SK-N-SH (cell line): ENCODE measurements around the gene SLC25A41. TPM values are rescaled to one million over a fixed set of nuclear protein-coding genes. Genes with fewer than 3 reads are reported as not detected.

ENCODE experiments used
- CTCF ChIA-PET: fragments of 300-600, 350-600 bp; formaldehyde crosslinking; extraction: SDS; loops from one replicate; lab custom pipeline; 2021; lab: Yijun Ruan, JAX
- POLR2A ChIA-PET: fragments of 350-600 bp; sonication (Branson Sonifier 250); formaldehyde crosslinking; extraction: SDS; loops from one replicate; lab custom pipeline; 2020; ENCODE audit warnings: antibody characterized with exemption, inconsistent platforms; lab: Yijun Ruan, JAX
- DNase-seq: peaks from one replicate; pipeline ENCODE4 v3.0.0; 2012
- H2AFZ ChIP-seq: fragments of 200-600 bp; sonication (generic); 2 replicates; pipeline ENCODE4 v1.8.1; 2016; ENCODE audit warnings: antibody characterized with exemption, mild to moderate bottlenecking, low read depth
- H3F3A ChIP-seq: fragments of 200-600 bp; sonication (generic); replicated peaks from 2 replicates; pipeline ENCODE3; 2016; ENCODE audit warnings: antibody characterized with exemption, mild to moderate bottlenecking; ENCODE audit not compliant: insufficient read depth
- H3K27ac ChIP-seq, 2 experiments: fragments of 200-500 bp in 1 of 2; fragments of 200-600 bp in 1 of 2; sonication (Bioruptor generic) in 1 of 2; sonication (generic), shearing (Covaris generic) in 1 of 2; 2 replicates each; pipeline versions ENCODE4 v1.5.1 to v1.6.1; 2014 to 2016; ENCODE audit warnings: low read depth in 2 of 2, inconsistent platforms in 1 of 2, low read length in 1 of 2, mild to moderate bottlenecking in 1 of 2, mixed read lengths in 1 of 2
- H3K27me3 ChIP-seq: fragments of 200-600 bp; sonication (generic), shearing (Covaris generic); 2 replicates; pipeline ENCODE4 v1.6.1; 2016; ENCODE audit warnings: mixed run types; ENCODE audit not compliant: insufficient read depth
- H3K36me3 ChIP-seq, 2 experiments: fragments of 200-500 bp in 1 of 2; fragments of 200-600 bp in 1 of 2; sonication (Bioruptor generic) in 1 of 2; sonication (generic) in 1 of 2; replicated peaks in 1 of 2; 2 replicates each; pipeline versions ENCODE3 to v1.5.1; 2014 to 2016; ENCODE audit warnings: low read length in 1 of 2, mild to moderate bottlenecking in 1 of 2; ENCODE audit not compliant: insufficient read depth in 2 of 2, control insufficient read depth in 1 of 2
- H3K4me1 ChIP-seq, 2 experiments: fragments of 200-500 bp in 1 of 2; fragments of 200-600 bp in 1 of 2; sonication (Bioruptor generic) in 1 of 2; sonication (generic), shearing (Covaris generic) in 1 of 2; 2 replicates each; pipeline versions ENCODE4 v1.5.1 to v1.6.1; 2014 to 2016; ENCODE audit warnings: low read depth in 1 of 2, low read length in 1 of 2, mixed run types in 1 of 2; ENCODE audit not compliant: insufficient read depth in 2 of 2, control insufficient read depth in 1 of 2
- H3K4me2 ChIP-seq: fragments of 200-600 bp; sonication (generic), shearing (Covaris generic); 2 replicates; pipeline ENCODE4 v1.6.1; 2017; ENCODE audit warnings: mixed run types
- H3K4me3 ChIP-seq, 2 experiments: fragments of 200-500 bp in 1 of 2; fragments of 200-600 bp in 1 of 2; sonication (Bioruptor generic) in 1 of 2; sonication (generic), shearing (Covaris generic) in 1 of 2; 2 replicates each; pipeline versions ENCODE4 v1.5.1 to v1.8.1; 2014 to 2016; ENCODE audit warnings: low read depth in 2 of 2, inconsistent platforms in 1 of 2, low read length in 1 of 2, mild to moderate bottlenecking in 1 of 2, mixed read lengths in 1 of 2, moderate library complexity in 1 of 2
- H3K79me2 ChIP-seq: fragments of 200-600 bp; sonication (generic); 2 replicates; pipeline ENCODE4 v1.8.1; 2017; ENCODE audit warnings: mild to moderate bottlenecking; ENCODE audit not compliant: insufficient read depth
- H3K9ac ChIP-seq: fragments of 200-600 bp; sonication (generic); 2 replicates; pipeline ENCODE4 v1.6.1; 2017; ENCODE audit warnings: mixed run types
- H3K9me2 ChIP-seq: fragments of 200-600 bp; sonication (generic); 2 replicates; pipeline ENCODE4 v1.6.1; 2017; ENCODE audit warnings: mixed run types
- H3K9me3 ChIP-seq: fragments of 200-600 bp; sonication (generic); 2 replicates; pipeline ENCODE4 v1.6.1; 2017; ENCODE audit warnings: mixed run types, mild to moderate bottlenecking, moderate library complexity
- H4K20me1 ChIP-seq: fragments of 200-600 bp; sonication (generic); 2 replicates; pipeline ENCODE4 v1.6.1; 2017; ENCODE audit warnings: mild to moderate bottlenecking, mixed run types; ENCODE audit not compliant: insufficient read depth
- CHD2 ChIP-seq: fragments of 150-350 bp; IDR thresholded peaks from 2 replicates; pipeline ENCODE4 v1.6.1; 2018; ENCODE audit warnings: low read length; ENCODE audit not compliant: partially characterized antibody
- CTCF ChIP-seq: fragments of 200-600 bp; sonication (generic); IDR thresholded peaks from 2 replicates; pipeline ENCODE4 v1.6.1; 2017; ENCODE audit warnings: antibody characterized with exemption, mild to moderate bottlenecking, moderate library complexity
- ELF1 ChIP-seq: IDR thresholded peaks from 2 replicates; pipeline ENCODE4 v1.4.0; 2012
- EP300 ChIP-seq, 2 experiments: IDR thresholded peaks; 2 replicates each; pipeline versions ENCODE4 v1.4.0 to v1.6.1; 2012; ENCODE audit warnings: borderline replicate concordance in 1 of 2, low read depth in 1 of 2, low read length in 1 of 2
- FOSL2 ChIP-seq: IDR thresholded peaks from 2 replicates; pipeline ENCODE4 v1.4.0; 2012; ENCODE audit warnings: low read depth, mild to moderate bottlenecking, moderate library complexity, borderline replicate concordance
- FOXM1 ChIP-seq: IDR thresholded peaks from 2 replicates; pipeline ENCODE4 v1.4.0; 2012; ENCODE audit warnings: low read depth, mild to moderate bottlenecking
- IRF3 ChIP-seq: fragments of 150-350 bp; IDR thresholded peaks from 2 replicates; pipeline ENCODE4 v1.6.1; 2016; ENCODE audit warnings: mild to moderate bottlenecking, low read depth, low read length
- JUND ChIP-seq: IDR thresholded peaks from 2 replicates; pipeline ENCODE4 v1.4.0; 2012
- MEF2A ChIP-seq: IDR thresholded peaks from 2 replicates; pipeline ENCODE4 v1.4.0; 2012; ENCODE audit warnings: low read depth, borderline replicate concordance
- MXI1 ChIP-seq: IDR thresholded peaks from 2 replicates; pipeline ENCODE4 v1.6.1; 2012; ENCODE audit warnings: mild to moderate bottlenecking, low read depth, low read length, improper control_type of control experiment
- POLR2AphosphoS5 ChIP-seq: IDR thresholded peaks from 2 replicates; pipeline ENCODE4 v1.6.1; 2012; ENCODE audit warnings: low read depth, low read length
- RCOR1 ChIP-seq: fragments of 150-350 bp; IDR thresholded peaks from 2 replicates; pipeline ENCODE4 v1.6.1; 2017; ENCODE audit warnings: antibody characterized with exemption, low read length
- RXRA ChIP-seq: IDR thresholded peaks from 2 replicates; pipeline ENCODE4 v1.4.0; 2012; ENCODE audit warnings: low read depth, mild to moderate bottlenecking, borderline replicate concordance
- SIN3A ChIP-seq: IDR thresholded peaks from 2 replicates; pipeline ENCODE4 v1.6.1; 2012; ENCODE audit warnings: low read depth, mild to moderate bottlenecking, low read length, moderate library complexity, borderline replicate concordance
- TAF1 ChIP-seq: IDR thresholded peaks from 2 replicates; pipeline ENCODE4 v1.6.1; 2012; ENCODE audit warnings: low read depth, mild to moderate bottlenecking, low read length, moderate library complexity, borderline replicate concordance
- USF1 ChIP-seq: IDR thresholded peaks from 2 replicates; pipeline ENCODE4 v1.4.0; 2012; ENCODE audit warnings: low read depth, borderline replicate concordance
- USF2 ChIP-seq: fragments of 150-350 bp; IDR thresholded peaks from 2 replicates; pipeline ENCODE4 v1.6.1; 2017; ENCODE audit warnings: antibody characterized with exemption, low read length, low read depth, borderline replicate concordance
- YY1 ChIP-seq: IDR thresholded peaks from 2 replicates; pipeline ENCODE4 v1.4.0; 2012; ENCODE audit warnings: low read depth, mild to moderate bottlenecking
- WGBS: methylation state at CpG from one replicate; pipeline ENCODE4 v1.1.6; 2017; ENCODE audit warnings: low lambda C conversion rate; 5-methylcytosine and 5-hydroxymethylcytosine counted together
- polyA plus RNA-seq, 3 experiments: library from polyadenylated mRNA; depleted of rRNA; stranded (reverse); fragments of >200 nt; gene quantifications; 2 replicates each; pipeline ENCODE4 v1.2.3, GENCODE V29; 2012

Gene SLC25A41
- polyA plus RNA-seq, 1 of the 3 experiments (the other 2 are of a cell fraction), result 0.12 TPM

- H3K9me2 ChIP-seq, result no peaks in the 10 kb centered on the region
- H3K27me3 ChIP-seq, result no peaks in the 10 kb centered on the region
- H3K4me3 ChIP-seq, result no peak overlapping the region
- H4K20me1 ChIP-seq, result peaks cover 9% of the 10 kb centered on the region; the same call in 1 of the 2 replicates
- H3K79me2 ChIP-seq, result 0 out of 2 replicates have a peak, but pooled peaks cover 10% of the 10 kb centered on the region
- no peak overlapping the region for H3K9ac ChIP-seq
- no peaks in the 10 kb centered on the region for H3K9me3 ChIP-seq
- ChIA-PET CTCF (interaction anchor here (1.9 kb wide), 1 partner anchor 11 kb away, joined by 6 read pairs; no protein-coding TSS in a partner anchor), POLR2A (no interaction called here)
- 92% methylated on average over 10 of the region's 10 CpGs for WGBS
- no peak overlapping the region for H2AFZ ChIP-seq
- peak; percentile 26 for DNase-seq
- no peak overlapping the region for H3K27ac ChIP-seq
- no peaks in the 10 kb centered on the region for H3K4me1 ChIP-seq
- no peaks in the 10 kb centered on the region for H3F3A ChIP-seq
- TF ChIP-seq RCOR1 (no peak), EP300 (IDR thresholded peaks at IDR 0.05; ENCODE audit: borderline replicate concordance in 1 of 2, low read depth in 1 of 2, low read length in 1 of 2) (no peak), FOSL2 (no peak), CHD2 (no peak), USF2 (no peak), POLR2AphosphoS5 (no peak), TAF1 (no peak), IRF3 (no peak), CTCF (no peak), USF1 (no peak), FOXM1 (no peak), YY1 (no peak), JUND (no peak), ELF1 (no peak), MXI1 (no peak), SIN3A (no peak), RXRA (no peak), MEF2A (no peak)
- H3K4me2 ChIP-seq, result no peak overlapping the region
- peaks cover 13 to 44% of the 10 kb centered on the region in 2 experiments for H3K36me3 ChIP-seq
These were observed 20.3 kb downstream of the SLC25A41 start for GRCh38 chr19:6413291-6413690.
